Gastrocnemius medialis (tissue), 4 donors: Measurements from ENCODE around the gene SLC15A3.

Experiments
- POLR2A ChIP-seq, 2 donors: fragments of 450-650 bp; IDR thresholded peaks; one replicate each; pipeline ENCODE4 v1.6.1; 2017; ENCODE audit warnings: antibody characterized with exemption in 2 of 2, mild to moderate bottlenecking in 2 of 2, moderate library complexity in 2 of 2
- TF ChIP-seq, protein P1 (sequence below), 5 experiments: fragments of 450-650 bp in 3 of 5; fragments of 200-600 bp in 2 of 5; sonication (generic) in 2 of 5; IDR thresholded peaks in 4 of 5; conservative IDR thresholded peaks in 1 of 5; 1 replicate in 4 of 5; 2 replicates in 1 of 5; pipeline ENCODE4 v1.5.1; 2016 to 2019; ENCODE audit warnings: antibody characterized with exemption in 5 of 5, mild to moderate bottlenecking in 3 of 5, moderate library complexity in 3 of 5

DNA sequence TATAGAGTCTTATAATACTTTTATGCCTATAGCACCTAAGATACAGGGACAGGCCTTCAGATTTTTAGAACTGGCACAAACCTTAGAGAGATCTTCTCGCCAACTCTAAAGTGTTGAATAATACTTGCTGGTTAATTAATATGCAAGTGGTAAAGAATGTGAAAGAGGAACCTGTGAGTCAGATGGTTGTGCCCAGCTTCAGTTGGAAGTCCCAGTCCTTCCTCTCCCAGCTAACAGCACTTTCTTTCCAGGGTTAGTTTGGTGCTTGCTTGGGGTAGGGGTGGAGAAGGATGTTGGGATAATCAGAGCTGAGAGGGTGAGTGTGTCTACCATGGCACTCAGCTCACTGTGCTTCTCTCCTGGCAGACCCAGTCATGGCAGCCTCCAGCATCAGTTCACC lies 32.7 kb downstream of the SLC15A3 start:
- TF ChIP-seq, protein P1, sequence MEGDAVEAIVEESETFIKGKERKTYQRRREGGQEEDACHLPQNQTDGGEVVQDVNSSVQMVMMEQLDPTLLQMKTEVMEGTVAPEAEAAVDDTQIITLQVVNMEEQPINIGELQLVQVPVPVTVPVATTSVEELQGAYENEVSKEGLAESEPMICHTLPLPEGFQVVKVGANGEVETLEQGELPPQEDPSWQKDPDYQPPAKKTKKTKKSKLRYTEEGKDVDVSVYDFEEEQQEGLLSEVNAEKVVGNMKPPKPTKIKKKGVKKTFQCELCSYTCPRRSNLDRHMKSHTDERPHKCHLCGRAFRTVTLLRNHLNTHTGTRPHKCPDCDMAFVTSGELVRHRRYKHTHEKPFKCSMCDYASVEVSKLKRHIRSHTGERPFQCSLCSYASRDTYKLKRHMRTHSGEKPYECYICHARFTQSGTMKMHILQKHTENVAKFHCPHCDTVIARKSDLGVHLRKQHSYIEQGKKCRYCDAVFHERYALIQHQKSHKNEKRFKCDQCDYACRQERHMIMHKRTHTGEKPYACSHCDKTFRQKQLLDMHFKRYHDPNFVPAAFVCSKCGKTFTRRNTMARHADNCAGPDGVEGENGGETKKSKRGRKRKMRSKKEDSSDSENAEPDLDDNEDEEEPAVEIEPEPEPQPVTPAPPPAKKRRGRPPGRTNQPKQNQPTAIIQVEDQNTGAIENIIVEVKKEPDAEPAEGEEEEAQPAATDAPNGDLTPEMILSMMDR (IDR thresholded peaks at IDR 0.05 in 4 of 5, conservative IDR thresholded peaks at IDR 0.05 in 1 of 5) = no peak
- no peak for TF ChIP-seq POLR2A (IDR thresholded peaks at IDR 0.05)
